ENCODE data around the gene CDR2L. TPM values are rescaled to one million over a fixed set of nuclear protein-coding genes. Genes with fewer than 3 reads are reported as not detected.
A peak's percentile ranks its signal among the peaks of the same experiment; 100 is the strongest.
"Not testable (repeated sequence)": the region's sequence is repeated elsewhere in the genome, so short reads cannot be mapped to it uniquely, and the experiment has no call there.

CDR2L gene
- total RNA-seq, 2 experiments from 2014 or later, result 0.11 to 0.14 TPM

DNA sequence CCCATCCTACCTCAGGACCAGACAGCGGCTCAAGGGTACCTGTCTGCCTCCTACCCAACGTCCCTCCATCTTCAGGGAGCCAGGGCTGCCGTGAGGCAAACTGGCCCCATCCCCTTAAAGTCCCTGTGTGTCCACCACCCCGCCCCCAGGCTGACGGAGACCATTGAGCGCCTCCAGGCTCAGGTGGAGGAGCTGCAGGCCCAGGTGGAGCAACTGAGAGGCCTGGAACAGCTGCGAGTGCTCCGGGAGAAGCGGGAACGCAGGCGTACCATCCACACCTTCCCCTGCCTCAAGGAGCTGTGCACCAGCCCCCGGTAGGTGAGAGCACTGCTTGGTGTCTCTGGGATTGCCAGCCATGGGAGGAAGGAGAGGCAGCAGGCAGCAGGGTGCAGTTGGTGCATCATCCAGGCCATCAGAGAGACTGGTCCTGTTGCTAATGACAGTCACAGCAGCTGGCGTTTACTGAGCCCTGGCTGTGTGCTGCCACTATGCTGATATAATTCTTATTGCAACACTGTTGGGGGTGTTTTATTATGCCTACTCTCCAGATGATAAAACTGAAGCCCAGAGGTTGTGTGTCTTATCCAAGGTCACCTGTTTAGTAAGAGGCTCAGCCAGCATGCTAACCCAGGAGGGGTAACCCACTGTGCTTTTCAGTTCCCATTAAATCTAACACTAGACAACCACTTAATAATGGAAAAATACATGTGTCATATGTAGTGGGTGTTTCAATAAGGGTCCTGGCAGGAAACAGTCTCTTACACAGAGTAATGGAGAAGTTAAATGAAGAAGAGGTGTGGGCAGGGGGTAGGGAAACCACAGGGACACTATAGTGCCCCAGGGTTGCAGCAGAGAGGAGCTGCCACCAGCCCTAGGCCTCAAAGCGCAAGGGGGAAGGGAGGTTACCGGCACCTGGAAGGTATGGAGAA, 14.7 kb downstream of the CDR2L start:
- no peaks in the 10 kb centered on the region for H3K27me3 Mint-ChIP-seq
- ATAC-seq (ENCODE audit: low read depth) (no peak), DNase-seq (no peak)
- peaks cover 10% of the 10 kb centered on the region for H3K4me1 Mint-ChIP-seq
- H3K9me3 Mint-ChIP-seq, result no peaks in the 10 kb centered on the region
- POLR2A ChIA-PET, result interaction anchor here (0.6 kb wide), 1 partner anchor 75 kb away, joined by 4 read pairs; no protein-coding TSS in a partner anchor
- no peak overlapping the region for H3K4me3 Mint-ChIP-seq
- no peak overlapping the region for H3K27ac Mint-ChIP-seq
- no peaks in the 10 kb centered on the region for H3K36me3 Mint-ChIP-seq

DNA sequence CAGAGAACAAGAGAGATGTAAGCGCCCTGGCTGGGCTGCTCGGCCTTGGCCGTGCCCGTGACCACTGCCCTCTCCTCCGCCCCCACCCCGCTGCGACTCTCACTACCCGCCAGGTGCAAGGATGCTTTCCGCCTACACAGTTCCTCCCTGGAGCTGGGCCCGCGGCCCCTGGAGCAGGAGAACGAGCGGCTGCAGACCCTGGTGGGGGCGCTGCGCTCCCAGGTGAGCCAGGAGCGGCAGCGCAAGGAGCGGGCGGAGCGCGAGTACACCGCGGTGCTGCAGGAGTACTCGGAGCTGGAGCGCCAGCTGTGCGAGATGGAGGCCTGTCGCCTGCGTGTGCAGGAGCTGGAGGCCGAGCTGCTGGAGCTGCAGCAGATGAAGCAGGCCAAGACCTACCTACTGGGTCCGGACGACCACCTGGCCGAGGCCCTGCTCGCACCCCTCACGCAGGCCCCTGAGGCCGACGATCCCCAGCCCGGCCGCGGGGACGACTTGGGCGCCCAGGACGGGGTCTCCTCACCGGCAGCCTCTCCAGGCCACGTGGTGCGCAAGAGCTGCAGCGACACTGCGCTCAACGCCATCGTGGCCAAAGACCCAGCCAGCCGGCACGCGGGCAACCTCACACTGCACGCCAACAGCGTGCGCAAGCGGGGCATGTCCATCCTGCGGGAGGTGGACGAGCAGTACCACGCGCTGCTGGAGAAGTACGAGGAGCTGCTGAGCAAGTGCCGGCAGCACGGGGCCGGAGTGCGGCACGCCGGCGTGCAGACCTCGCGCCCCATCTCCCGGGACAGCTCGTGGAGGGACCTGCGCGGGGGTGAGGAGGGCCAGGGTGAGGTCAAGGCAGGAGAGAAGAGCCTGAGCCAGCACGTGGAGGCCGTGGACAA, 15.9 kb downstream of the CDR2L start:
- H3K36me3 Mint-ChIP-seq, result no peaks in the 10 kb centered on the region
- H3K27me3 Mint-ChIP-seq, result peaks cover 2% of the 10 kb centered on the region
- H3K9me3 Mint-ChIP-seq, result no peaks in the 10 kb centered on the region
- POLR2A ChIA-PET, result no interaction called here
- no peak overlapping the region for H3K4me3 Mint-ChIP-seq
- H3K27ac Mint-ChIP-seq, result no peak overlapping the region
- no peak for ATAC-seq (ENCODE audit: low read depth)
- peaks cover 8% of the 10 kb centered on the region for H3K4me1 Mint-ChIP-seq
- no peak for DNase-seq

DNA sequence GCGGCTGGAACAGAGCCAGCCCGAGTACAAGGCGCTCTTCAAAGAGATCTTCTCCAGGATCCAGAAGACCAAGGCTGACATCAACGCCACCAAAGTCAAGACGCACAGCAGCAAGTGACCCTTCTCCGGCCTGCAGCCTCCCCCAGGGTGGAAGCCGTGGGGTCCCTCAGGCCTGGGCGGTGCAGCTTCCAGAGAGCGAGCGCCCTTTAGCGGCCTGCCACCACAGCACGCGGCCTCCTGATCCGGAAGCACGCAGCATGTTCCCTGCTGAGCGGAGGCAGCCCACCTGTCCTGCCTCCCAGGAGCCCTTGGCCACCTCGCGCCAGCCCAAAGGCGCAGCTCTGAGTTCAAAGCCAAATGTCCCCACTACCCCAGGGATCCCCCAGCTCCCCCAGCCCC, 16.5 kb downstream of the CDR2L start:
- Mint-ChIP-seq H3K36me3 (no peaks in the 10 kb centered on the region), H3K4me3 (no peak overlapping the region), H3K4me1 (peaks cover 1% of the 10 kb centered on the region), H3K27me3 (peaks cover 2% of the 10 kb centered on the region), H3K9me3 (no peaks in the 10 kb centered on the region), H3K27ac (no peak overlapping the region)
- DNase-seq (no peak), ATAC-seq (ENCODE audit: low read depth) (no peak)
- POLR2A ChIA-PET, result interaction anchor here (1.0 kb wide), 1 partner anchor 9 kb away, joined by 4 read pairs; the partner anchor contains the start of gene MRPL58

DNA sequence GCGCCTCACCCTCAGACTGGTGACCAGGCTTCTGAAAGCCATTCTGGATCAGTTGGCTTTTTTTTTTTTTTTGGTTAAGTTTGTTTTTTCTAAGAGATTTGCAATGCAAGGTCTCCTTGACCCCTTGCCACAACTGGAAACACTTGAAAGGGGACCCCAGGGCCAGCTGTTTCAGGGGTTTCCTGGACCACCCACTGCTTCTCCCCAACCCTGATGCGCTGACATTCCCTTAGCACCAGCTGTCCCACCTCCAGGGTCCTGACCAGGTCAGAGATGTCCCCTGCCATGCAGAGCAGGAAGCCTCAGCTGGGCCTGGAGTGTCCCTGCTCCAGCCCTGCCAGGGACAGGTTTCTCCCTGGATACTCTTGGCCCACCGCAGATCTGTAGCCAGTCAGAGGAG, 16.9 kb downstream of the CDR2L start:
- H3K9me3 Mint-ChIP-seq, result no peaks in the 10 kb centered on the region
- H3K4me1 Mint-ChIP-seq, result peaks cover 1% of the 10 kb centered on the region
- H3K27ac Mint-ChIP-seq, result no peak overlapping the region
- no peak overlapping the region for H3K4me3 Mint-ChIP-seq
- peaks cover 2% of the 10 kb centered on the region for H3K27me3 Mint-ChIP-seq
- POLR2A ChIA-PET, result interaction anchor here (1.0 kb wide), 1 partner anchor 9 kb away, joined by 4 read pairs; the partner anchor contains the start of gene MRPL58
- ATAC-seq (ENCODE audit: low read depth), result no peak
- DNase-seq, result no peak
- no peaks in the 10 kb centered on the region for H3K36me3 Mint-ChIP-seq

DNA sequence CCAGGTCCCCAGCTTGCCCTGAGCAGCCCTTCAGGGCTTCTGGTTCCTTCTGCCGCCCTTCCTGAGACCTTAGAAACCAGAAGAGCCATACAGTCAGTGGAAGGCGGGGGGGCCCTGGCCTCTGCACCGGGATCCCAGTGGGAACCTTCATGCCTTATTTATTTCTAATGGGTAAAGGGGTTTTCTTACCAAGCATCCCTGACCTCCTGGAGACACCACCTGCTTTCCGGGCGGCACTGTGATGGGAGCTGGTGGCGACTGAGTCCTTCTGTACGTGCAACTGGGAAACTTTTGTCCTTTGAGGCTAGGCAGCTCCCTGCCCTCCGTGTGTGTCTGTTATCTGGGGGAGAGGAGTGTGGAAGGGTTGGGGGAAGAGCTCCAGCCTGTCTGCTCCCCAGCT, 17.9 kb downstream of the CDR2L start:
- DNase-seq, result no peak
- ATAC-seq (ENCODE audit: low read depth), result no peak
- Mint-ChIP-seq H3K4me1 (peaks cover 1% of the 10 kb centered on the region), H3K4me3 (no peak overlapping the region), H3K27me3 (peaks cover 2% of the 10 kb centered on the region), H3K9me3 (no peaks in the 10 kb centered on the region), H3K36me3 (no peaks in the 10 kb centered on the region), H3K27ac (no peak overlapping the region)
- POLR2A ChIA-PET, result interaction anchor here (0.6 to 1.0 kb wide), 2 partner anchors 8 to 520 kb away, joined by 3 to 4 read pairs; partner anchors contain the start of genes LLGL2 and MRPL58

DNA sequence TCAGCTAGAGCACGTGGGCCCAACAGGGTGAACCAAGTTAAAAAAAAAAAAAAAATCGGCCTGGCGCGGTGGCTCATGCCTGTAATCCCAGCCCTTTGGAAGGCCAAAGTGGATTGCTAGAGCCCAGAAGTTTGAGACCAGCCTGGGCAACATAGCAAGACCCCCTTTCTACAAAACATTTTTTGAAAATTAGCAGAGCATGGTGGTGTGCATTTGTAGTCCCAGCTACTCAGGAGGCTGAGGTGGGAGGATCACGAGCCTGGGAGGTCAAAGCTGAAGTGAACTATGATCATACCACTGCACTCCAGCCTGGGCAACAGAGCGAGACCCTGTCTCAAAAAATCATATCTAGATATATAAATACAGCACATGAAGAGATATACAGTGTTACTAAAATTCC, 18.7 kb downstream of the CDR2L start:
- H3K4me3 Mint-ChIP-seq; ATAC-seq (ENCODE audit: low read depth); H3K4me1 Mint-ChIP-seq; H3K36me3 Mint-ChIP-seq; H3K27me3 Mint-ChIP-seq; H3K27ac Mint-ChIP-seq; DNase-seq; H3K9me3 Mint-ChIP-seq; POLR2A ChIA-PET: not testable (repeated sequence)

DNA sequence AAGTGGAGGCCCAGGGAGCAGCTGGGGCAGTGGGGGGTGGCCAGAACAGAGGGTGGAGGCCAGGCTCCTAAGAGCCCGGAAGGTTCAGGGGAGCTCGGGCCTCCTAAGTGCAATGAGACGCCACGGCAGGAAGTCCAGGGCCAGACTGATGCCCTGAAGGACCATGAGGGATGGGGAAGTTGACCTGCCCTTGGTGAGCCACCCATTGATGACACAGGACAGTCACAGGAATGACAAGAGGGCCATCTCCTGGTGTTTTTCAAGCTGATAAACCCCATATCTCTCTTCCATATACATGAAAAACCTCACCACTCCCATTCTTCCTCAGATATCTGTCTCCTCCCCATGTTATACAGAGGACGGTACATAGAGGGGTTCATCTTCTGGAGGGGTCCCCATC, 19.2 kb downstream of the CDR2L start:
- Mint-ChIP-seq H3K4me1 (peaks cover 3% of the 10 kb centered on the region), H3K36me3 (no peaks in the 10 kb centered on the region), H3K9me3 (no peaks in the 10 kb centered on the region), H3K27ac (no peak overlapping the region), H3K4me3 (no peak overlapping the region), H3K27me3 (peaks cover 2% of the 10 kb centered on the region)
- DNase-seq, result no peak
- ATAC-seq (ENCODE audit: low read depth), result no peak
- POLR2A ChIA-PET, result no interaction called here

DNA sequence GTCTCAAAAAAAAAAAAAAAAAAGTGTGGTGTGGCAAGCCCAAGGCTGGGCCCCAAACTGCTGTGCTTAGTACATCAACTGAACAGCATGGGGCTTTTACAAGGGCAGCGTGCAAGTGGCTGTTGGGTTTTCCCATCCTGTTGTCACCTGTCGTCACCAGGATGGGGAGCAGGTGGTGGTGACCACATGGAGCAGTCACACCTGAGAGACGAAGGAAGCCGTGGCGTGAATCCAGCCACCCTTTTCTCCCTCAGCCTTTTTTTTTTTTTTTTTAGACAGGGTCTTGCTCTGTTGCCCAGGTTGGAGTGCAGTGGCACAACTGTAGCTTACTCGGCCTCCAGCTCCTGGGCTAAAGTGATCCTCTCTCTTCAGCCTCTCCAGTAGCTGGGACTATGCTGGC, 20.9 kb downstream of the CDR2L start:
- Mint-ChIP-seq H3K27me3 (peaks cover 2% of the 10 kb centered on the region), H3K4me1 (peaks cover 7% of the 10 kb centered on the region), H3K4me3 (no peak overlapping the region), H3K36me3 (no peaks in the 10 kb centered on the region), H3K27ac (no peak overlapping the region), H3K9me3 (no peaks in the 10 kb centered on the region)
- DNase-seq, result no peak
- POLR2A ChIA-PET, result no interaction called here
- no peak for ATAC-seq (ENCODE audit: low read depth)

DNA sequence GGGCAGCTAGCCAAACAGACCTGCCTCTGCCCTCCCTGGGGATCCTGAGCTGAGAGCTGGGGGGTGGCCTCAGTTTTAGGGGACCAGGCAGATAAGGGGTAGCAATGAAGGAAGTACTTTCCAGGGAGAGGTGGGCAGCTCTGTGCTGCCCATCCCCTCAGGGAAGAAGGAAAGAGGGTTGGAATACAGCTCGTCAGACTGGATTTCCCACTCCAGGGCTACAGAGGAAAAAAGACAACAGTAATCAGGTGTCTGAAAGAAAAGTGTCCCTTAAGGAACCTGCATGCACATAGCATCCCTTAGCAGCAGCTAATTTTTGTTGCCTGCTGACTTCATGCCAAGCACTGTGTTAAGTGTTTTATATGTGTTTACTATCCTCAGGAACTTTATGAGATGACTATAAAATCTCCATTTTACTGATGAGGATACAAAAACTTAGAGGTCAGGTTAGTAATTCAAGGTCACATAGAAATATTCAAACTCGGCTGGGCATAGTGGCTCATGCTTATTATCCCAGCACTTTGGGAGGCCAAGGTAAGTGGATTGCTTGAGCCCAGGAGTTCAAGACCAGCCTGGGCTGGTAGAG, 21.8 kb downstream of the CDR2L start:
- DNase-seq (no peak), ATAC-seq (ENCODE audit: low read depth) (no peak)
- Mint-ChIP-seq H3K27me3 (peaks cover 2% of the 10 kb centered on the region), H3K27ac (no peak overlapping the region), H3K4me1 (peaks cover 13% of the 10 kb centered on the region), H3K9me3 (no peaks in the 10 kb centered on the region), H3K36me3 (peaks cover 2% of the 10 kb centered on the region), H3K4me3 (no peak overlapping the region)
- POLR2A ChIA-PET, result no interaction called here

DNA sequence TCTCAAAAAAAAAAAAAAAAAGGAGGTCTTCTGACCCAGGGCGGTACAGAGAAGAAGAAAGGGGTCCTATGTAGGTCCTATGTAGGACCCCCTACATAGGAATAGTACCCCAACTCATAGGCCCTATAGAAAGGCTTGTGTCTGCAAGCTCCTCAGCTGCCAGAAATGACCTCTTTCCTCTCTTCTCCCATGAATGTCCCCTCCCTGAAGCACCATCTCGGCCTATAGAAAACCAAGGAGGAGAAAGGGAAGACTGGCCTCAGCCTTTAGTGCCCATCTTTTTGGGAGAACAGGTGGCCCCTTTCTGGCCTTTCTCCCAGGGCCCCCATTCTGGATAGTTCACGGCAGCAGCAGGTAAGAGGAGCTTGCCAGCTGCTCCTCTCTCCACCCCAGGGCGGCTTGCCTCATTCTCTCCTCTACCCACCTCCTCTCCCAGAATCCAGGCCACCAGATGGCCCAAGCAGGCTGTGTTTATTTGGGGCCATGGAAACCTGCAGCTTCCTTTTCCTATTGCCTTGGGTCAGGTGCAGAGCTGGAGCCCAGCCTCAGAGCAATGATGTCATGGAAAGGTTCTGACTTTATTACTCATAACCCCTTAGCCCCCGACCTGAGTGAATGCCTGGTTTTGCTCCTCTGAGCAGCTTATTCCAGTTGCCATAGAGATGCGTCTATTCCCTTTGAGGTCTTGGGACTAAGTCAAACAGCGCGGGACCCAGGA, 23.4 kb downstream of the CDR2L start:
- ATAC-seq (ENCODE audit: low read depth) (no peak), DNase-seq (no peak)
- no peak overlapping the region for H3K27ac Mint-ChIP-seq
- peaks cover 19% of the 10 kb centered on the region for H3K4me1 Mint-ChIP-seq
- peaks cover 2% of the 10 kb centered on the region for H3K27me3 Mint-ChIP-seq
- peaks cover 2% of the 10 kb centered on the region for H3K36me3 Mint-ChIP-seq
- POLR2A ChIA-PET, result interaction anchor here (0.6 to 3.2 kb wide), 8 partner anchors 12 to 400 kb away, joined by 3 to 19 read pairs (median 12); partner anchors contain the start of genes CDR2L and FDXR
- H3K4me3 Mint-ChIP-seq, result peak overlapping the region; percentile 18
- H3K9me3 Mint-ChIP-seq, result no peaks in the 10 kb centered on the region

DNA sequence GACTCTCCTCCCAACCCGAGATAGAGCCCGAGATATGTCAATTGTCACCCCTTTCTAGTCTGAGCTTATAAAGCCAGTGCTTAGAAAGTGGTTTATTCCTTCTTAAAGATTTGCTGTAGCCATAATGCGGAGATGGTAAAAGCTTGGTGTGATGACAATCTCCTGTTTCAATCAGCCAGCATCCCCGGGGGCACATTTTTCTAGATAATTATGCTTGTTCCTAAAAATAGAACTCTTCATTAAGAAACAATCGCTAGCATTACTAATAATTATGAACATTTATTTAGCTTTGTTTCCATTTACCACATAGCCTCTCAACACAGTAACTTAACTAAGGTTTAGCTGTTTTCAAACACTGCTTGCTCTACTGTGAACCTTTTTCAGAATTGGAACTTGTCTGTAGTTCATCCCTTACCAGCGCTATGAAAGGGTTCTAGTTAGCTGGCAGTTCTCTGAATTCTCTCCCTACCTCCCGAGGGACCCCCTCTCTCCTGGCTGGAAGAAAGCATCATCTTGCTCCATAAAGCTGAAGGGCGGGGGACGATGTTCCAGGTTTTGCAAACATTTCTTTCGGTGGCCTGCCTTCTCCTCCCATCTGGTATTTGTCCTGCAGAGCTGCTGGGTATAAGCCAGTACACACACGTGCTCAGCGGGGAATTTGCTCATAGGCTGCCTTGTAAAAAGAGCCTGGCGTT, 24.1 kb downstream of the CDR2L start:
- peak overlapping the region; percentile 95 for H3K4me3 Mint-ChIP-seq
- peaks cover 2% of the 10 kb centered on the region for H3K27me3 Mint-ChIP-seq
- H3K36me3 Mint-ChIP-seq, result peaks cover 4% of the 10 kb centered on the region
- DNase-seq, result no peak
- H3K27ac Mint-ChIP-seq, result peak overlapping the region; percentile 70
- no peaks in the 10 kb centered on the region for H3K9me3 Mint-ChIP-seq
- H3K4me1 Mint-ChIP-seq, result peaks cover 19% of the 10 kb centered on the region
- no peak for ATAC-seq (ENCODE audit: low read depth)
- POLR2A ChIA-PET, result interaction anchor here (0.6 to 3.2 kb wide), 20 partner anchors 13 to 399 kb away, joined by 3 to 25 read pairs (median 8); partner anchors contain the start of genes ATP5PD, CDR2L, FDXR and JPT1

DNA sequence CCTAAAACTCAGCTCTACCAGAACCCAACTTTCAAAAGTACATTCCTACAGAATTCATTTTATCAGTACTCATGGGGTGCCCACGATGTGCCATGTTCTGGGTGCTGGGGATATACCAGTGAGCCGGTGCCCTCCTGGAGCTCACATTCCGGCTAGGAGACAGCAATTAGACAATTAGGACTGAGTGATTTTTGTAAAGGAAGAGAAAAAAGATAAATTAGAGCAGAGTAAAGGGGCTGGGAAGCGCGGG, 24.6 kb downstream of the CDR2L start:
- H3K27me3 Mint-ChIP-seq, result peaks cover 2% of the 10 kb centered on the region
- peaks cover 19% of the 10 kb centered on the region for H3K4me1 Mint-ChIP-seq
- peak overlapping the region; percentile 95 for H3K4me3 Mint-ChIP-seq
- H3K27ac Mint-ChIP-seq, result peak overlapping the region; percentile 70
- no peak for ATAC-seq (ENCODE audit: low read depth)
- H3K9me3 Mint-ChIP-seq, result no peaks in the 10 kb centered on the region
- no peak for DNase-seq
- POLR2A ChIA-PET, result interaction anchor here (0.9 to 3.2 kb wide), 25 partner anchors 12 to 277 kb away, joined by 3 to 25 read pairs (median 7); partner anchors contain the start of genes ARMC7, ATP5PD, CDR2L and FDXR
- H3K36me3 Mint-ChIP-seq, result peaks cover 4% of the 10 kb centered on the region
